Breast epithelium (tissue), 4 donors: Measurements from ENCODE around the gene MYLIP. TPM values are rescaled to one million over a fixed set of nuclear protein-coding genes. Genes with fewer than 3 reads are reported as not detected.

Experiments used
- DNase-seq, 2 donors: peaks; one replicate each; pipeline ENCODE4 v3.0.0-alpha.2; 2019; ENCODE audit warnings: low spot score in 2 of 2
- H3K27ac ChIP-seq, 2 donors: fragments of 200-600 bp; sonication (generic) in 1 of 2; one replicate each; pipeline ENCODE4 v1.5.1; 2016 to 2019; ENCODE audit warnings: mild to moderate bottlenecking in 1 of 2
- H3K27me3 ChIP-seq, 2 donors: fragments of 200-600 bp; sonication (generic) in 1 of 2; one replicate each; pipeline versions ENCODE4 v1.5.1 to v1.6.0; 2017 to 2019; ENCODE audit warnings: control low read depth in 1 of 2, mild to moderate bottlenecking in 1 of 2
- H3K36me3 ChIP-seq: fragments of 200-600 bp; one replicate; pipeline ENCODE4 v1.5.1; 2019
- H3K4me1 ChIP-seq, 2 donors: fragments of 200-600 bp; sonication (generic); one replicate each; pipeline ENCODE4 v1.5.1; 2016 to 2019; ENCODE audit warnings: control low read depth in 1 of 2
- H3K4me3 ChIP-seq, 3 donors: fragments of 200-600 bp; sonication (generic); 1 replicate in 2 of 3; 2 replicates in 1 of 3; pipeline ENCODE4 v1.5.1; 2016 to 2019; ENCODE audit warnings: mild to moderate bottlenecking in 3 of 3, moderate library complexity in 2 of 3
- H3K9me3 ChIP-seq, 2 donors: fragments of 200-600 bp; sonication (generic) in 1 of 2; one replicate each; pipeline ENCODE4 v1.5.1; 2016 to 2019; ENCODE audit warnings: control low read depth in 1 of 2
- POLR2A ChIP-seq: fragments of 450-650 bp; IDR thresholded peaks from one replicate; pipeline ENCODE4 v1.6.1; 2016; ENCODE audit warnings: antibody characterized with exemption, mild to moderate bottlenecking, moderate library complexity
- POLR2AphosphoS5 ChIP-seq, 3 donors: sonication (generic); formaldehyde crosslinking; IDR thresholded peaks; one replicate each; pipeline ENCODE4 v1.6.1; 2017; ENCODE audit warnings: antibody characterized with exemption in 3 of 3
- intact Hi-C: fragments of 100-400 bp; cut with DNase I; formaldehyde crosslinking; loops from one replicate; pipeline ENCODE4 v1.15.1; 2023; ENCODE audit warnings: low total_unique reads
- total RNA-seq, 3 donors: library from RNA; depleted of rRNA; stranded (reverse); fragments of >200 nt; gene quantifications; one replicate each; pipeline ENCODE4 v1.1.0, GENCODE V29; 2016
- TF ChIP-seq, protein P1 (sequence below), 3 donors: fragments of 450-650 bp; IDR thresholded peaks; one replicate each; pipeline ENCODE4 v1.5.1; 2016 to 2017; ENCODE audit warnings: antibody characterized with exemption in 3 of 3, mild to moderate bottlenecking in 3 of 3, moderate library complexity in 3 of 3

The MYLIP gene
- total RNA-seq, 3 donors from 2014 or later = 47.2 to 63.0 (median 59.6) TPM

DNA sequence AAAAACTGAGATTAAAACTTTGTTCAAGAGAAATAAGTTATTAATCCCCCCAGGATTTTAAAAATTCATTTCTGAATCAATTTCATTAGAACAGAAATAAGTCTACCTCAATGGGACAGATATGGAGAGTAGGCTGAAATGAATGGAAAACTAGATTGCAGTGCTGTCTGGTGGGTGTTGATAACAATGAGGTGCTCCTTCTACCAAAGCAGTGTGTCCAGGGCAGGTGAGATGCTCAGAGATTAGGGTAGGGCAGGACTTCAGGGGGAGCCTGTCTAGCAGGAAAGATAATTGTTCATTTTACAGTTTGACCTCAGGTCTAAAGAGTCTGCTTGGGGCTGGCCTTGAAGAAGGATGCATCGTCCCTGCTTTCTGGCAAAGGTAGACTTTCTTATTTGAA lies 38.0 kb upstream of the MYLIP start:
- Histone ChIP-seq H3K4me3 (no peak overlapping the region), H3K9me3 (no peaks in the 10 kb centered on the region), H3K27me3 (no peaks in the 10 kb centered on the region), H3K36me3 (no peaks in the 10 kb centered on the region), H3K4me1 (no peaks in the 10 kb centered on the region), H3K27ac (no peak overlapping the region)
- DNase-seq = no peak
- TF ChIP-seq, protein P1, sequence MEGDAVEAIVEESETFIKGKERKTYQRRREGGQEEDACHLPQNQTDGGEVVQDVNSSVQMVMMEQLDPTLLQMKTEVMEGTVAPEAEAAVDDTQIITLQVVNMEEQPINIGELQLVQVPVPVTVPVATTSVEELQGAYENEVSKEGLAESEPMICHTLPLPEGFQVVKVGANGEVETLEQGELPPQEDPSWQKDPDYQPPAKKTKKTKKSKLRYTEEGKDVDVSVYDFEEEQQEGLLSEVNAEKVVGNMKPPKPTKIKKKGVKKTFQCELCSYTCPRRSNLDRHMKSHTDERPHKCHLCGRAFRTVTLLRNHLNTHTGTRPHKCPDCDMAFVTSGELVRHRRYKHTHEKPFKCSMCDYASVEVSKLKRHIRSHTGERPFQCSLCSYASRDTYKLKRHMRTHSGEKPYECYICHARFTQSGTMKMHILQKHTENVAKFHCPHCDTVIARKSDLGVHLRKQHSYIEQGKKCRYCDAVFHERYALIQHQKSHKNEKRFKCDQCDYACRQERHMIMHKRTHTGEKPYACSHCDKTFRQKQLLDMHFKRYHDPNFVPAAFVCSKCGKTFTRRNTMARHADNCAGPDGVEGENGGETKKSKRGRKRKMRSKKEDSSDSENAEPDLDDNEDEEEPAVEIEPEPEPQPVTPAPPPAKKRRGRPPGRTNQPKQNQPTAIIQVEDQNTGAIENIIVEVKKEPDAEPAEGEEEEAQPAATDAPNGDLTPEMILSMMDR (IDR thresholded peaks at IDR 0.05) = no peak
- TF ChIP-seq POLR2A (no peak), POLR2AphosphoS5 (IDR thresholded peaks at IDR 0.05) (no peak)
- intact Hi-C loops = no loop called here

DNA sequence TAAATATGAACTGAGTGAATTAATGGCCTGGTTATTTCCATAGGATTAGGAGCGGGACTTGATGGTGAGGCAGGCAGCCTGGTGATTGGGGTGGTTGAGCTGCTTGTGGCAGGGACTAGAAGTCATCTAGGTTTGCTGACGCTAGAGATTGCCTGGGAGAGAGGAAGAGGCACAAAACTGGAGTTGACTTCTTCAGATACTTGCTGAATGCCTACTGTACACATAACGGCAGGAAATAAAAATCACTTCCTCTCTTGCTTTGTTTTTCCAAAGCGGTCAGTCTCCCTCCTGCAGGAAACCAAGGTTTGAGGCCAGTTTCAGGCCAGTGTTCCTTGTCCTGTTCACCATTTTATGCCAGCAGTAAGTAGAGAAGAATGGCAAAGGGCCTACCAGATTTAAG lies 36.7 kb upstream of the MYLIP start:
- H3K27me3 ChIP-seq = no peaks in the 10 kb centered on the region
- no peak overlapping the region for H3K27ac ChIP-seq
- H3K4me1 ChIP-seq = no peaks in the 10 kb centered on the region
- no peak for DNase-seq
- H3K9me3 ChIP-seq = no peaks in the 10 kb centered on the region
- TF ChIP-seq POLR2A = no peak
- no peak for TF ChIP-seq POLR2AphosphoS5 (IDR thresholded peaks at IDR 0.05)
- TF ChIP-seq, protein P1 (IDR thresholded peaks at IDR 0.05) = no peak
- intact Hi-C loops = no loop called here
- no peaks in the 10 kb centered on the region for H3K36me3 ChIP-seq
- H3K4me3 ChIP-seq = no peak overlapping the region

DNA sequence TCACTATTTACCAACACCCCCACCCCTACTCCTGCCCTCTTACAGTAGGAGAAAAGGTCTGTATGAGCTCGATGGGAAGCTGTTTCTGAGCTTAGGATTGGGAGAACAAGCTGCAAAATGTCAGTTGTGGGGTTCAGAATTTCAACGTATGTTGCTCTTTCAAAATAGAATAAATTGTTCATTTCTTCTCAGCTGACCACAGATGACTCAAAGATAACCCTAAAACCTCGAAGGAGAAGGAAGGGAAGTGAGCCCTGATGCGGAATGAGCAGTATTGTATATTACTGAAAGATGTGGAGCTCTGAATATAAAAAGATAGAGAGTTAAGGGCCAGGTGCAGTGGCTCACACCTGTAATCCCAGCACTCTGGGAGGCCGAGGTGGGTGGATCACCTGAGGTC lies 35.9 kb upstream of the MYLIP start:
- H3K27ac ChIP-seq = no peak overlapping the region
- H3K36me3 ChIP-seq = no peaks in the 10 kb centered on the region
- DNase-seq = no peak
- H3K4me1 ChIP-seq = no peaks in the 10 kb centered on the region
- TF ChIP-seq POLR2AphosphoS5 (IDR thresholded peaks at IDR 0.05) (no peak), POLR2A (no peak)
- TF ChIP-seq, protein P1 (IDR thresholded peaks at IDR 0.05) = no peak
- intact Hi-C loops = no loop called here
- no peaks in the 10 kb centered on the region for H3K27me3 ChIP-seq
- no peaks in the 10 kb centered on the region for H3K9me3 ChIP-seq
- H3K4me3 ChIP-seq = no peak overlapping the region

DNA sequence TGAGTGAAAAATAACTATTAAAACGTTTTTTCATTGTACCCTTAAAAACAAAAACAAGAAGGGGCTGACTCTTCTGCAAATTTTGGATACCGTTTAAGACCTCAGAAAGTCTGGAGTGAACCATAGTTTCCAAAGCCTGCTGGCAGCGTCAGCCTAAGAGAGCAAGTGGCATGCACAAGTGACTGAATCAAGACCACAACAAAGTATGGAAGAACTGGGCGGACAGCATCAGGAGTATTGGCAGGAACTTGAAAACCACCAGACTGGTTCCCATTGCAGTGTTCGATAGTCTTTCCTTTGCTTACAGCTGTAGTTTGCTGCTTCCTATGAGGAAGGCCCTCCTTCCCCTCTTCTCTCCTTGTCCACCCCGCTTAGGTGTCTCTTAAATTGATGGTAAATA lies 33.7 kb upstream of the MYLIP start:
- Histone ChIP-seq H3K27me3 (no peaks in the 10 kb centered on the region), H3K4me1 (no peaks in the 10 kb centered on the region), H3K36me3 (no peaks in the 10 kb centered on the region), H3K27ac (no peak overlapping the region), H3K9me3 (no peaks in the 10 kb centered on the region), H3K4me3 (no peak overlapping the region)
- no peak for DNase-seq
- TF ChIP-seq POLR2AphosphoS5 (IDR thresholded peaks at IDR 0.05) (no peak), POLR2A (no peak)
- TF ChIP-seq, protein P1 (IDR thresholded peaks at IDR 0.05) = no peak
- intact Hi-C loops = no loop called here

DNA sequence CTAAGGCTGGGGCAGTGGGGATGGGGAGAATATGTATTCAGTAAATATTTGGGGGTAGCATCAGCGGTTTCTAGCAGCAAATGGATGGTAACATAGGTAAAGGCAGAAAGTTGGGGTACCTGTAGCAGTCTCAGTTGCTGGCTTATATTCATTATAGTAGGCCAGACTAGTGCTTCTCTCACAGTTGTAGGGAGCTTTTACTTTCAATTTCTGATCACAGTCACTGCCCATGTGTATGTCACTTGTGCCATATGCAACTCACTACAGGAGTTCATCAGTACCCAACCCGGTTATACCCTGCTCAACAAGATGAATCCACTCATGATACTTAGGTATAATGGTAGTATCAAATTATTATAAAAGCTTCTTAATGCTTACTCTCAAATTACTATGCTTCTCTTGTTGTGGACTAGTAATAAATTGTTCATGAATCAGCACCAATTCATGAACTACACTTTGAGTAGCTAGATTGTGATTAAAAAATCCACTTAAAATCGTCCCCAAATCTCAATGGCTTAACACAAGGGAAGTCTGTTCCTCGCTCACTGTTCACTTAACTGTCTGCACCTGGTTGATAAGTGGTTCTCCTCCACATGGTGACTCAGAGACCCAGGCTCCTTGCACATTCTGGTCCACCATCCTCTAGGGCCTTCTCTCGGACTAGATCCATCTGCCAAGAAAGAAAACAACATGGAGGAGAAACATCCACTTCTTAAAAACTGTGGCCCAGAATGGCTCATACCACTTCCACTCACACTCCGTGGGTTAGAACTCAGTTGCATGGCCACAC lies 31.3 kb upstream of the MYLIP start:
- H3K9me3 ChIP-seq = no peaks in the 10 kb centered on the region
- DNase-seq = no peak
- H3K36me3 ChIP-seq = no peaks in the 10 kb centered on the region
- no peak for TF ChIP-seq POLR2A
- TF ChIP-seq POLR2AphosphoS5 (IDR thresholded peaks at IDR 0.05) = no peak
- TF ChIP-seq, protein P1 (IDR thresholded peaks at IDR 0.05) = no peak
- intact Hi-C loops = no loop called here
- H3K27me3 ChIP-seq = no peaks in the 10 kb centered on the region
- no peak overlapping the region for H3K4me3 ChIP-seq
- H3K27ac ChIP-seq = no peak overlapping the region
- no peaks in the 10 kb centered on the region for H3K4me1 ChIP-seq
